Large intestine (tissue), 3 donors: Measurements from ENCODE around the gene SHISAL1. TPM values are rescaled to one million over a fixed set of nuclear protein-coding genes. Genes with fewer than 3 reads are reported as not detected.

Experiments used
- DNase-seq, 2 donors: peaks; one replicate each; pipeline versions ENCODE4 v3.0.0 to v3.0.0-alpha.2; 2013
- H3K27ac ChIP-seq: one replicate; pipeline ENCODE4 v1.5.1; 2013; ENCODE audit warnings: low read length
- H3K27me3 ChIP-seq: 2 replicates; pipeline ENCODE4 v1.6.1; 2013; ENCODE audit warnings: low read length; ENCODE audit not compliant: control insufficient read depth, insufficient read depth
- H3K36me3 ChIP-seq: 2 replicates; pipeline ENCODE4 v1.6.1; 2013; ENCODE audit warnings: low read length; ENCODE audit not compliant: control insufficient read depth, insufficient read depth
- H3K4me1 ChIP-seq: one replicate; pipeline ENCODE4 v1.6.1; 2013; ENCODE audit warnings: low read length; ENCODE audit not compliant: control insufficient read depth, insufficient read depth
- H3K4me3 ChIP-seq: one replicate; pipeline ENCODE4 v1.5.1; 2013; ENCODE audit warnings: low read length
- H3K9me3 ChIP-seq: one replicate; pipeline ENCODE4 v1.6.1; 2013; ENCODE audit warnings: mild to moderate bottlenecking, low read depth, low read length, moderate library complexity; ENCODE audit not compliant: control insufficient read depth
- WGBS: methylation state at CpG from one replicate; pipeline ENCODE4 v1.1.5; 2013; ENCODE audit warnings: low lambda C conversion rate; ENCODE audit not compliant: insufficient coverage; 5-methylcytosine and 5-hydroxymethylcytosine counted together
- polyA plus RNA-seq: library from polyadenylated mRNA; unstranded; fragments of 120-200 nt; gene quantifications from one replicate; pipeline ENCODE4 v1.2.1, GENCODE V29; 2013

SHISAL1 gene
- polyA plus RNA-seq, 1 donor: 1.9 TPM

- Histone ChIP-seq H3K27me3 (no peaks in the 10 kb centered on the region), H3K4me1 (no peaks in the 10 kb centered on the region), H3K9me3 (no peaks in the 10 kb centered on the region), H3K36me3 (no peaks in the 10 kb centered on the region), H3K4me3 (no peak overlapping the region), H3K27ac (no peak overlapping the region)
- WGBS: no CpG with 5 or more reads among the region's 16 CpGs
- no peak for DNase-seq
Measured at GRCh38 chr22:44313385-44314006, 745 bp upstream of the SHISAL1 start.

DNA sequence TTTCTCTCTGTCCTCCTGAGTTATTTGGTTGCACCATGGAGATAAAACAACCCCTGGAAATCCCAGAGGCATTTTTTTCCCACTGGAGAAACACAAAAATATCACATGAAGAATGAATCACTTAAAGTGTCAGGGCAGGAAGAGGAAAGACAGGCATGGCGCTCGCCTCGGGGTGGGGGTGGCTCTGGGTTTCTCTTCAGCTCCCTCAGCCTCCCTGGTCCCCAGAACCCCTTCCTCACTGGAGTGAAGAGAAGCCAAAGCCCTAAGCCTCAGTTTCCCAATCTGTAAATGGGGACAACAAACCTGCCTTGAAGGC is 938 bp downstream of the SHISAL1 start:
- Histone ChIP-seq H3K36me3 (no peaks in the 10 kb centered on the region), H3K27me3 (no peaks in the 10 kb centered on the region), H3K4me3 (no peak overlapping the region), H3K9me3 (no peaks in the 10 kb centered on the region), H3K4me1 (no peaks in the 10 kb centered on the region), H3K27ac (no peak overlapping the region)
- DNase-seq: no peak
- WGBS: no CpG with 5 or more reads among the region's 3 CpGs

DNA sequence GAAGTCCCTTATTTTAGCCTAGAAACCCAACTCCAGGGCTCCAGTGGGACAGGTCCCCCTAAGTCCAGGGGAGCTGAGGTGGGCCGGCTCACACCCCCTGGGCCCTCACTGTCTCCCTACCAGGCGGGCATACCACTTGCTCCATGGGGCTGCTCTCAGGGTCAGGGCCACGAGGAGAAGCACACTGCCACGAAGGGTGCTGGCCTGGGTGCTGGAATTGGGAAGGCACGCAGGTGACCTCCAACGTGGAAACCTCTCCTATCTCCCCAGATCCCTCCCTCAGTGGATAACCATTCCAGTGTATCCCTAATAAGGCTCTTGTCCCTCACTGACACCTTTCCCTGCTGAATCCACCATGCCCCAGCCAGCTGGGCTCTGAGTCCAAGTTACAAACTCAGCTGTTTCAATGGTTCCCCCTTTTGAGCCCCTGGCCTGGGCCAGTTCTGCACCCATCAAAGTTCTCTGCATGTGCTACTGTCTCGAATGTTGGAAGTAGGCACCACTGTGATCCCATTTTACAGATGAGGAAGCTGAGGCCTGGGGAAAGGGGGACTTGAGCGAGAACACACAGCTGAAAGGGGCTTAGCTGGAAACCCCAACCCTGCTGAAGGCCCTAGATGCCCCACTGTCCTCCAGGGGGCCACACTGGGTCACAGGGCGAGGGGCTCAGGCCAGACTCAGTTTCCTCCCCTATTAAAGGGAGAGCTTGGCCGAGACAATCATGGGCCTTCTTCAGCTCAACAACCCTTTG is 1.5 kb downstream of the SHISAL1 start:
- no peaks in the 10 kb centered on the region for H3K36me3 ChIP-seq
- no CpG with 5 or more reads among the region's 10 CpGs for WGBS
- DNase-seq: no peak
- H3K27ac ChIP-seq: no peak overlapping the region
- no peaks in the 10 kb centered on the region for H3K9me3 ChIP-seq
- H3K27me3 ChIP-seq: no peaks in the 10 kb centered on the region
- H3K4me1 ChIP-seq: no peaks in the 10 kb centered on the region
- no peak overlapping the region for H3K4me3 ChIP-seq

DNA sequence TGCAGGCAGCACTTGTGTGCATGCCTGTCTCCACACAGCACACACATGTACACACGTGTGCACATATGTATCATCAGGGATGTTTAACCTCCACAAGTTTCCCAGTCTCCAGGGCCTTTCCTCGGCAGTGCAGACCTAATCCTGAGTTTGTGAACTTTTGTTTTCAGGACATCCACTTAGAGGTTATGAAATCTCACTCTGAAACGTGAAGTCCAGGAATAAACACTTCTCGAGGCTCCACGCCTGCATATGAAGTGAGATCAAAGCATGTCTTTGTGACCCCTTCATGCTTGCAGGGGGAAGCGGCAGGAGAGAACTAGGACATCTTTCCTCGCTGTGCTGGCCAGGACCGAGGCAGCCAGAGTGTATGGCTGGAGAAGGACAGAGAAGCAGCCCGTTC is 3.1 kb downstream of the SHISAL1 start:
- DNase-seq: no peak
- Histone ChIP-seq H3K4me1 (no peaks in the 10 kb centered on the region), H3K27ac (no peak overlapping the region), H3K9me3 (no peaks in the 10 kb centered on the region), H3K36me3 (no peaks in the 10 kb centered on the region), H3K27me3 (no peaks in the 10 kb centered on the region), H3K4me3 (no peak overlapping the region)
- WGBS: no CpG with 5 or more reads among the region's 9 CpGs

- no peaks in the 10 kb centered on the region for H3K4me1 ChIP-seq
- H3K9me3 ChIP-seq: no peaks in the 10 kb centered on the region
- H3K4me3 ChIP-seq: no peak overlapping the region
- WGBS: no CpG with 5 or more reads among the region's 16 CpGs
- H3K27ac ChIP-seq: no peak overlapping the region
- no peaks in the 10 kb centered on the region for H3K27me3 ChIP-seq
- no peaks in the 10 kb centered on the region for H3K36me3 ChIP-seq
- DNase-seq: no peak
Measured at GRCh38 chr22:44309137-44309536, 3.6 kb downstream of the SHISAL1 start.

- Histone ChIP-seq H3K4me1 (no peaks in the 10 kb centered on the region), H3K36me3 (no peaks in the 10 kb centered on the region), H3K27ac (no peak overlapping the region), H3K9me3 (no peaks in the 10 kb centered on the region), H3K27me3 (no peaks in the 10 kb centered on the region), H3K4me3 (no peak overlapping the region)
- no peak for DNase-seq
- no CpG with 5 or more reads among the region's 20 CpGs for WGBS
Measured at GRCh38 chr22:44307509-44308169, 5.1 kb downstream of the SHISAL1 start.

DNA sequence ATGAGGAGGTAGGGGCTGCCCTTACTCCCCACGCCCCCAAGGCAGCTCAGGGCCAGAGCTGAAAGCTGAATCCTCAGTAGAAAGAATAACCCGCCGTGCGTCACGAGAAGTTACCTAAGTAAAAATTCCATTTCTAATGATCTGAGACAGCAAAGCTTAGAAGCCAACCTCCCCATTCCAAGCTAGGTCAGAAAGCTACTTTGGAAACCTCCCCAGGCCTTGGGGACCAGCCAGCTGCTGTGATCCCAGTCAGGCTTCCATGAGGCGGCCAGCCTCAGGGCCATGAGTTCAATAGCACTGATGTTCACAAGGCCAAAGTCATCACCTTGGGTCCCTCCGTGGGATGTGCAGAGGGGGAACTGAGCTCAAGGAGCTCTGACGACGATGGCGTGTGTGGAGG is 6.9 kb downstream of the SHISAL1 start:
- no peak overlapping the region for H3K27ac ChIP-seq
- H3K9me3 ChIP-seq: no peaks in the 10 kb centered on the region
- no peaks in the 10 kb centered on the region for H3K36me3 ChIP-seq
- H3K27me3 ChIP-seq: no peaks in the 10 kb centered on the region
- no peak for DNase-seq
- no peak overlapping the region for H3K4me3 ChIP-seq
- WGBS: no CpG with 5 or more reads among the region's 10 CpGs
- H3K4me1 ChIP-seq: no peaks in the 10 kb centered on the region

DNA sequence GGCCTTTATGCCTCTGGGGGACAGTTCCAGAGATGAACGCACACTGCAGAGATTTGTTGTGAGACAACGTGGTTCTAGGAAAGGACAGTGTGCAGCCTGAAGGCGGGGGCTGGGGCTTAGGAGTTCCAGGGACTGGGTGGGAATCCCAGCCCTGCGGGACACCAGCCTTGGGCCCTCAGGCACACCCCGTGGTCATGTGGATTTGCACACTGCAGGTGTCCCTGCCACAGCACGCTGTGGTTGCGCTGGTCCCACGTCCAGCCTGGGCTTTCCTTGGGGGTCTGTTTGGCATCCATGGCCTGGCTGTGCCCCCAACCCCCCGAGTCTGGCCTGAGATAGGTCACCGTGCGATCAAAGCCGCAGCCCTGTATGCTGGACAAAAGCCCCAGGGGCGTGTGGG is 7.3 kb downstream of the SHISAL1 start:
- Histone ChIP-seq H3K4me3 (no peak overlapping the region), H3K27me3 (no peaks in the 10 kb centered on the region), H3K9me3 (no peaks in the 10 kb centered on the region), H3K27ac (no peak overlapping the region), H3K36me3 (no peaks in the 10 kb centered on the region), H3K4me1 (no peaks in the 10 kb centered on the region)
- no CpG with 5 or more reads among the region's 13 CpGs for WGBS
- no peak for DNase-seq

DNA sequence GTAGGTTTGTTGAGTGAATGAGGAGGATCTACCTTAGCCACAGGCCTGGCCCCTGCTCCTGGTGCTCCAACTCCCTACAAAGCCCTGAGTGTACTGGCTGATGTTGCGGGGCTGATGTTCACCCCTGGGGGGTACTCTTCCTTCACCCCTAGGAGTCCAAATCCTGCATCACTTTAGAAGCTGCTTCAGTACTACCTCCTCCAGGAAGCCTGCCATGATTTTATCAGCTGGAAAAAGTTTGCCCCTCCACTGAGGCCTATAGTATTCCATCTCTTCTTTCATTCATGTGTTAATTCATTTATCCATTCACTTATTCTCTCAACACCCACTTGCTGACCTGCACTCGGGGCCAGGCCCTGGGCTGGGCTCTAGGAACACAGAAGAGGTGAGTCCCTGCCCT is 7.8 kb downstream of the SHISAL1 start:
- H3K9me3 ChIP-seq: no peaks in the 10 kb centered on the region
- no peaks in the 10 kb centered on the region for H3K27me3 ChIP-seq
- no CpG with 5 or more reads among the region's 2 CpGs for WGBS
- H3K4me3 ChIP-seq: no peak overlapping the region
- no peak for DNase-seq
- no peaks in the 10 kb centered on the region for H3K4me1 ChIP-seq
- H3K36me3 ChIP-seq: no peaks in the 10 kb centered on the region
- no peak overlapping the region for H3K27ac ChIP-seq

GRCh38 chr22:44304354-44304753 is 8.4 kb downstream of the SHISAL1 start:
- no peaks in the 10 kb centered on the region for H3K4me1 ChIP-seq
- H3K27me3 ChIP-seq: no peaks in the 10 kb centered on the region
- WGBS: no CpG with 5 or more reads among the region's 9 CpGs
- H3K4me3 ChIP-seq: no peak overlapping the region
- H3K9me3 ChIP-seq: no peaks in the 10 kb centered on the region
- H3K27ac ChIP-seq: no peak overlapping the region
- no peaks in the 10 kb centered on the region for H3K36me3 ChIP-seq
- DNase-seq: no peak
